ENCODE data around the gene MYO1F.
A peak's percentile ranks its signal among the peaks of the same experiment; 100 is the strongest.

Gene MYO1F

DNA sequence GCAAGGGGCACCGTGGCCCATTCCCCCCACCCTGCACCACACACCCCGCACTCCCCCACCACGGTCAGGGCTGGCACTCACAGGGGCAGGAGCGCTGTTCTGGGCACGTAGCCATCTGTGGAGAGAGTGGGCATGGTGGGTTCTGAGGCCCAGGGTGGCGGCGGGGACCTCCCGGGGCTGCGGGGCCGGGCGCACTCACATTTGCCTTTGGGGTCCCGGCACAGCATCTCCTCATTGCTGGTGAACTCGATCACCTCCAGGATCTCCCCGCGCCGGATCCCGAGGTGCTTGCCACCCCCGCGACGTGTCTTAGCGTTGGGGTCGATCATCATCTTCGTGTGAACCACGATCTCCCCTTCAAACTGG, 86.9 kb downstream of the MYO1F start:
- DNase-seq (ENCODE audit: low spot score): no peak

DNA sequence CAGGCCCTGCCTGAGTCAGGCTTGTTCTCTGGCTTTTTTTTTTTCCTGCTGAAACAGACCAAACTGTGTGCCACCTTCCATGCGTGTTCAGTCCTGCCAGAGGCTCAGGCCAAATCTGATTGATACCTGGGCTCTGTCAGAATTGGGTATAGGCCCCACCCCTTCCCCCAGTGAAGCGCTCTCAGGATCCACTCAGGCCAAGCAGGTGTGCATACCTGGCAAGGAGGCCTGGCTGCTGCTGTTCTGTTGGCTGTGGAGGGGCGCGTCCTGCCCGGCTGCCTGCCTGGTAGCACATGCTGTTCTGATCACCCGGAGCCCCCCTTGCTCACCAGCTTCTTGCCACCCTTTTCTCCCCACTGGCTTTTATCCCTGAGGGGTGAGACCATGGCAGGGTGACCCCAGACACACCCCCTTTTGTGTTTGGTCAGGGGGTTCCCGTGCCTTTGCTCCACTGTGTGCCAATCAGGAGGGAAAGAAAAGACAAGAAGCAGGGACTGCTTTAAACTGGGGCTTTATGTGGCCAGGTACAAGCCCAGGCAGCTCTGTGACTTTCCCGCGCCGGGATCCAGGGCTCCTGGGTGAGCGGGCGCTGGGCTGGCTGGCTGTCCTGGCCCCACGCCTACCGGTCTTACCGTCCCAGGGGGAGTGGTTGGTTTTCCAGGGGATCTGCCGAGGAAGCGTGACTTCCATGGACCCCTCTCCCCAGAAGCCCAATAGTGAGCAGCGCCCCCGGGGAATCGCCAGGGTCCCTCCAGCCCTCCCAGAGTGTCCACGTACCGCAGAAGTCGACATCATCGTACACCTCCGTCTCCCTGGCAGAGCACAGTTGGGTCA, 87.5 kb downstream of the MYO1F start:
- DNase-seq (ENCODE audit: low spot score): no peak

DNA sequence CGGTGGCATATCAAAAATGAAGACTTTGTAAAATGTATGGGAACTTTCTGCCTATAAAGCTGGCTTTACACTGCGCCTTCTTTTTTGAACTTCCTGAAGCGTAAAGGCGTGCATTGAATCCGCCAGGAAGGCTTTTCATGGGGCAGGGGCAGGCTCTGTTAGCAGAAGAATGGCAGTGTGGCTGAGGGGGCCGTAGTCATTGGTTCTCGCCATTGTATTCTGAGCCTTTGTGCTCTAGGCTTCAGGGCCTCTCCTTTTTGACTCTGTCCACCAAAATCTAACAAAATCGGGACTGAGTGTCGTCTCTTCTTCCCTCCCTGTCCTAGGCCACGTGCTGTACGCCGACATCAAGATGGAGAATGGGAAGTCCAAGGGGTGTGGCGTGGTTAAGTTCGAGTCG, 88.9 kb downstream of the MYO1F start:
- no peak for DNase-seq (ENCODE audit: low spot score)

DNA sequence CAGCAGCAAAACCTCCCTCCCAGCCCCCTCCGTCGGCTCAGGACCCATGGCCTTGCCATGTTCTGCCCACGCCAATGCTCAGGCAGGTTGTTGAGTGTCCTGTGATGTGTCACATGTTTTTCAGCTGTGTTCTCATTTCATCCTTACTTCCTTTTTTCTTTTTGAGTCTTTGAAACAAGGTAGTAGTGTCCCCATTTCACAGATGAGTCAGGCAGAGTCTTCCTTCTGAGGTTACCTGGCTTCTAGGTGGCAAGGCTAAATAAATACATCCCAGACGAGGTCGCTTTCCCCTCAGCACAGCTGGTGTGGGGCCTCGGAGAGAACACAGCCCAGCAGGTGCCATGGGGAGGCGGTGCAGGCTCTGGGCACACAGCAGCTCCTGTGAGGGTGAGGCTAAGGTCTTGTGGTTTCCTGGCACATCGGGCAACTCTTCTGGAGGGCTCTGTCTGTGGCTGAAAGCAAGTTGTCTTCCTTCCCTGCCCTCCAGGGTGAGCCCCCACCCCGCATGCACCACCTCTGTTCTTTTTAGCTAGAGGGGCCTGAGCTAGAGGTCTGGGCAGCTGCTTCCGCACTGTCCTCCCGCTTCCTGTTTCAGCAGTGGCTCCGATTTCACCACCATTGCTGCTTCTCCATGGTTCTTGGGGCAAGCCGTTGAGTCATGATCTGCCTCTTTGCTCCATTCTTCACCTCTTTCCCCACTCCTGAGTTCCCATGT, 89.9 kb downstream of the MYO1F start:
- DNase-seq (ENCODE audit: low spot score): peak; percentile 78

DNA sequence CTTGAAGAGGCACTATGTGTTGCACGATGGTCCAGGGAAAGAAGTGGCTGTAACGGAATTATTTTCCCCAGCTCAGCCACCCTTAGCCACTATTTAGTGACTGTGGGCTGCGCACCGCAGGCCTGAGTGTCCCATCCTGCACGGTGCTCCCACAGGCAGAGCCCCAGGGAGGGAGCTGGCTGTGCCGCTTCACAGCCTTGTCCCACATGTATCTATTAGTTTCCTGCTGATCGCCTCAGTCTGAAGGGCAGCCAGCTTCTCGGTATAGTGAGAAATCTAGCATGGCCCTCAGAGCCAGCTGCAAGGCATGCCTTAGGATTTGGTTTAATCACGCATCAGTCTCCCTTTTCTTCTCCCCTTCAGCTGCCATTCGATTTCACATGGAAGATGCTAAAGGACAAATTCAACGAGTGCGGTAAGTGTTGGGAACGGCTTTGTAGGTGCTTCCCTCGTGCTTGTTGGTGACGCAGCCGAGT, 90.5 kb downstream of the MYO1F start:
- DNase-seq (ENCODE audit: low spot score): no peak

DNA sequence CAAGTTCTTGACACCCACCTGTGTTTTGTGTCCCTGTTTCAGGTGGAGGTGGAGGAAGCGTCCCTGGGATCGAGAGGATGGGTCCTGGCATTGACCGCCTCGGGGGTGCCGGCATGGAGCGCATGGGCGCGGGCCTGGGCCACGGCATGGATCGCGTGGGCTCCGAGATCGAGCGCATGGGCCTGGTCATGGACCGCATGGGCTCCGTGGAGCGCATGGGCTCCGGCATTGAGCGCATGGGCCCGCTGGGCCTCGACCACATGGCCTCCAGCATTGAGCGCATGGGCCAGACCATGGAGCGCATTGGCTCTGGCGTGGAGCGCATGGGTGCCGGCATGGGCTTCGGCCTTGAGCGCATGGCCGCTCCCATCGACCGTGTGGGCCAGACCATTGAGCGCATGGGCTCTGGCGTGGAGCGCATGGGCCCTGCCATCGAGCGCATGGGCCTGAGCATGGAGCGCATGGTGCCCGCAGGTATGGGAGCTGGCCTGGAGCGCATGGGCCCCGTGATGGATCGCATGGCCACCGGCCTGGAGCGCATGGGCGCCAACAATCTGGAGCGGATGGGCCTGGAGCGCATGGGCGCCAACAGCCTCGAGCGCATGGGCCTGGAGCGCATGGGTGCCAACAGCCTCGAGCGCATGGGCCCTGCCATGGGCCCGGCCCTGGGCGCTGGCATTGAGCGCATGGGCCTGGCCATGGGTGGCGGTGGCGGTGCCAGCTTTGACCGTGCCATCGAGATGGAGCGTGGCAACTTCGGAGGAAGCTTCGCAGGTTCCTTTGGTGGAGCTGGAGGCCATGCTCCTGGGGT, 91.5 kb downstream of the MYO1F start:
- DNase-seq (ENCODE audit: low spot score): no peak

DNA sequence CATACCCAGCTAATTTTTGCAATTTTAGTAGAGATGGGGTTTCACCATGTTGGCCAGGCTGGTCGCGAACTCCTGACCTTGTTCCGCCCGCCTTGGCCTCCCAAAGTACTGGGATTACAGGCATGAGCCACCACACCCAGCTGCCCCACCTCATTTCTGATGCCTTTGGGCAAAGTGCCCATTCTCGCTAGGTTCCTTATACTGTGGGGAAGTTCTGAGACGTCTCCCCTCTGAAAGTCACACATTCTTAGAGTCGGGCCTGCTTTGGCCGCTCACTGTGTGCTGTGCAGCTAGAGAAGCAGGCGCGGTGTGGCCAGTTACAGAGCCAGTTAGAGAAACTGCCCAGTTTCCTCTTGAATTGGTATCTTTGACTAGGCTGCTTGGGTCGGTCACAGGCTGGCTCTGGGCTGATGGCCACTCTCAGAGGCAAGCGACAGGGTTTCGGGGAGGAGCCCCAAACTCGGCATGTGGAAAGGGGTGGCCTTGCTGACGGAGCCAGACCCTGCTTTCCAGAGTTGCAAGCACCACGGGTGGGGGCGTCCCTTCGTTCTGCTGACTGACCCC, 92.8 kb downstream of the MYO1F start:
- DNase-seq (ENCODE audit: low spot score): no peak

DNA sequence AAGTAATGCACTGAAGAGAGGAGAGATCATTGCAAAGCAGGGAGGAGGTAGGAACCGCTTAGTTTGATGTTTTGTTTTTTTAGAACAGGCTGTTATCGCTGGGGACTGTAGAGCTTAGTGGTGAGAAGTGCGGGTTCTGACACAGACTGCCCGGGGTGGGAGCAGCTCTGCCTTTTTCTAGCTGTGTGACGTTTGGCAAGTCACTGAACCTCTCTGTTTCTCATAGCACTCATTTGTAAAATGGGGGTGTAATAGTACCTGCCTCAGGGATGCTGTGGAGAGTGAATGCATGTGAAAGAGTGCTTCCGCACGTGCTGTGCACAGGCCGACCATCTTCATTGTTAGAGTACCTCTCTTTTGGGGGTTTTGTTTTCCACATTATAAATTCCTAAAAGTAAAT, 94.1 kb downstream of the MYO1F start:
- DNase-seq (ENCODE audit: low spot score): no peak

DNA sequence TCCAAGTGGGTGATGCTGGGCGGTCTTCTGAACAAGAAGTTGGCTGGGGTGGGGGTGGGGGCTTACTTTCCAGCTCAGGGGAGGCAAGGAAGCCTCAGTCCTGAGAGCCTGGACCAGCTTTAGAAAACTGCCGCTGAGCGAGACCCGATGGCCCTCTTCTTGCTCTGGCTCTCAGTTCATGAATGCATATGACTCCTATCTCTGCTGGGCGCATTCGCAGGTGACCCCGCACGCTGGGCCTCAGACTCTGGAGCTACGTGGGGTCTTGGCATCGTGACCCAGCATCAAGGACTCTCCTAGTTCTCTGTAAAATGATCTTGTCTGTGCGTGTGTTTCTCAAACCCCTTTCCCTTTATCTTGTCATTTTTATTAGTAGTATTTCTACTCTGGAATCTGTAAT, 94.5 kb downstream of the MYO1F start:
- DNase-seq (ENCODE audit: low spot score): no peak

DNA sequence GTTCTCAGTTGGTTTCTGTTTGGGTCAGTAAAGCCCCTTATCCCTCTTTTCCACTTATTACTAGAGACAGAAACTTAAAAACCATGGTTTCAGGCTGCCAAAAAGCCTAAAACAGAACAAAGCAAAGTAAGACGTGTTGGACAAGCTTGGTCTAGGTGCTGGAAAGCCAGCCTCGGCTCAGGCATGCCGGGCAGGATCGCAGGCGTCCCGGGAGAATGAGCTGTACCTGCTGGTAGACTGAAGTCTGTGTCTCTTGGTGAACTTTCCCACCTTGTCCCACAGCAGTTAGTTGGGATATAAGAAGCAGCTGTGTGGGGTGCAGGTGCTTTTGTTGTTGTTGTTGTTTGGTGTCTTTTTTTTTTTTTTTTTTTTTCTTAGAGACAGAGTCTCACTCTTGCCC, 95.6 kb downstream of the MYO1F start:
- no peak for DNase-seq (ENCODE audit: low spot score)

DNA sequence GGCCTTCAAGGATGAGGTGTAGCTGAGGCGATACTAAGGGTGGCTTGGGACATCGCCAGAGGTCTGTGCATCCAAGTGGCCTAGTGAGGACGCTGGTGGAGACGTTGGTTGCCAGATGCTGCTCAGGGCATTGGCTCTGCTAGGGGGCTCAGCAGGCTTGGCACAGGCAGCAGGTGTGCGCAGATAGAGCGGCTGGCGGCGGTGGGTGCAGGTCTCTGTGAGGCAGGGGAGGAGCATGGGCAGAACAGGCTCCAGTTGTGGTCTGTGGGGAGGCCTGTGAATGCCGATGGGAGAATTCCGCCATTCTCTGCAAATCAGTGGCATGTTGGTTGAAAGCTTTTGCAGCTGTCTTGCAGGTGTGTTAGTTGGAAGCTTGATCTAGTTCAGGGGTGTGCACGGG, 96.0 kb downstream of the MYO1F start:
- no peak for DNase-seq (ENCODE audit: low spot score)

DNA sequence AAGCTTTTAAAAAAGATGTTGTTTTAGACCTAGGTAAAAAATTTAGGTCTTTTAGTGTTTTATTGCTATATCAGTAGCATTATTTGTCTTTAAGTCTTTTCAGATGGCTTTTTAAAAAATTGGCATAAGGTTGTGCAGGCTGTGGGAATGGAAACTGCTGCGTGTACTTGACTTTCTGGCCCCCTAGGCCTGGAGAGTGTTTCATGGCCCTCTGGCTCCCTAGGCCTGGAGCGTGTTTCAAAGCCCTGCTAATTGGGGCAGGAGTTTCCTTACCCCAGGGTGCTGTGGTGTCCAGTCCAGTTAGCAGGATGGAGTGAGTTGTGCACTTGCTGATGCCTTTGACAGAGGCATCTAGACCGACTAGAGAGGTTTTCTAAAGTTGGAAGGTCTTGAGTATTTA, 98.6 kb downstream of the MYO1F start:
- DNase-seq (ENCODE audit: low spot score): no peak

DNA sequence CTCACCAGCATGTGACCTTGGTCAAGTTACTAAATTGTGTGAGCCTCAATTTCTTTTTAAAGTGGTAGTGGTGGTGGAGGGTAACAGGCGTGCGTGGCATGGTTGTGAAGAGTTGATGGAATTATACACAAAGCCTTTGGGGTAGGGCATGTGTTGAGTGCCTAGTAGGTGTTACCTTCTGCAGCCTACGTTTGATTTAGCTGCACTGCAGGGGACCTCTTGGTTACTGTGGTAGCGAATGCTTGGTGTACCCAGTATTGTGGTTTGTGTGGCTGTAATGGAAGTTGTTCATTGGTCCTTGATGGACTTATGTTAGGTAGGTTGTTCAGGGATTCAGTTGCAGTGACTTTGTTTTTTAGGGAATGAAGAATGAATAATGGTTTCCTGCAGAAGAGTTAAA, 99.4 kb downstream of the MYO1F start:
- DNase-seq (ENCODE audit: low spot score): no peak

DNA sequence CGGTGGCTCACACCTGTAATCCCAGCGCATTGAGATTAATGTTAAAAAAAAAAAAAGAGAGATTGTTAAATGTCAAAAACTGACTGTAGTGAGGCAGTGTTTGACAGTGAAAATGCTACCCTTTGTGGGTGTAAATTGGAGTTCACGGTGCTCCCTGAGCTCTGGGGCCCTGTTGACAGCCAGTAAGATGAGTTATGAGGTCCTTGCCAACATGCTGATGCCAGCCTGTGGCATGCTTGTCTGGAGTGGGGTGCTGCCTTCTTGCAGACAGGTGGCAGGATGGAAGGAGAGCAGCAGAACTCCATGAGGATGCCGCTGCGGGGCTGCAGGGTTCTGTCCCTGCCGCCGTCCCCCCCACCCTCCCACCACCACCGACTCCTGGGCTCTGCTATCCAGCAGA, 100.7 kb downstream of the MYO1F start:
- DNase-seq (ENCODE audit: low spot score): no peak

DNA sequence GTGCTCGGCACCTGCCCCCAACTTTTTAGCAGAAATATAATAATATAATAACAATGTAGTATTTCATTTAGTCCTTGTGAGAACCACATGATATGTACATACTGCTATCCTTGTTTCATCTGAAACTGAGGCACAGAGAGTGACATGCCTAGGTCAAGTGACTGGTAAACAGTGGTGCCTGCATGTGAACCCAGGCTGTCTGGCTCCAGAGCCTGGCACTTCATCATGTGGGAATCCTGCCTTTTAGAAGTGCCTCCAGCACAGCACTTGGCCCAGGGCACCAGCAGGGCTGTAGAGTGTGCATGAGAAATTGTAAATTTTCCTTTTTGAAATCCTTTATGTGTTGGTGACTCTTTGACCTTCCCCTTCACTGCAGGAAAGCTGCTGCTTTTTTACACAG, 102.2 kb downstream of the MYO1F start:
- DNase-seq (ENCODE audit: low spot score): no peak

DNA sequence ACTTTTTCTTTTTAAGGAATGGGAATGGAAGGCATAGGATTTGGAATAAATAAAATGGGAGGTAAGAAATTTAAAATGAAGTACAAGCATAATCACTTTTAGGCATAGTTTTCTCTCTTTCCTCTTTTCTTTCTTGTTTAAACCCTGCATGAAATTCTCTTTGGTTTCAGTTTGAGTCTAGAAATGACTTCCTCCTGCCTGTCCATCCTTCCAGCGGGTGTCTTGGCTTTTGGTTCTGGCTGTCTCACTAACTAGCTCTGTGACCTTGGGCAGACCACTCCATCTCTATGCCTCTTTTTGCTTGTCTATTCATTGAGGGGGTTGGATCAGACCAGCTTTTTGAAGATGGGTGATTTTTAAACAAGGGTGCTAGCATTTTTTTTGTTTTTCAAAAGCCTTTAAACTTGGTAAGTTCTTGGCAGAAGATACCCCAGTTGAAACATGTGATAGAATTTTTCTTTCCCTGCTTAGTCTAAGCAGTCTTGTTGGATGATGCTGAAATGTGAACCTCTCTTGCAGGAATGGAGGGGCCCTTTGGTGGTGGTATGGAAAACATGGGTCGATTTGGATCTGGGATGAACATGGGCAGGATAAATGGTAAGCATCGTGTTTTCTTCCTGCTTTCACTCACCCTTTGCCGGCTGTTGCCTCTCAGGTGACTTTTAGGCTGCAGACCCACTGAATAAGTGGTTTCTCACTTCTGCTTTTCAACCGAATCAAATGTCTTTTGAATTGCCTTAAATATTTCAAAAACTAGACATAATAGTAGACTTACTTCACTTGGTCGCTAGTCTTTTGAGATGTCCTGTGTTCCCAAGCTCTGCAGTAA, 103.4 kb downstream of the MYO1F start:
- DNase-seq (ENCODE audit: low spot score): no peak

Data from CD4-positive, alpha-beta T cell treated with Interleukin-6 at 100 ng/mL for 8 hours (primary cell).